Neural cell (in vitro differentiated cells): ENCODE results near the gene NKAIN4. TPM values are rescaled to one million over a fixed set of nuclear protein-coding genes. Genes with fewer than 3 reads are reported as not detected.

ENCODE experiments used
- H2AFZ ChIP-seq: fragments of 200-600, 300-800 bp; sonication (generic), shearing (Covaris generic); 2 replicates; pipeline ENCODE4 v1.6.0; 2014; ENCODE audit warnings: low read depth, mild to moderate bottlenecking, antibody characterized with exemption, low read length, moderate library complexity
- H3F3A ChIP-seq: fragments of 200-600 bp; shearing (Covaris generic); 2 replicates; pipeline ENCODE4 v1.6.1; 2016; ENCODE audit warnings: mild to moderate bottlenecking, moderate library complexity, mixed read lengths, antibody characterized with exemption, low read length; ENCODE audit not compliant: insufficient read depth, poor library complexity, severe bottlenecking
- H3K27ac ChIP-seq: fragments of 200-600, 300-800 bp; sonication (generic), shearing (Covaris generic); 2 replicates; pipeline ENCODE4 v1.5.1; 2014; ENCODE audit warnings: mild to moderate bottlenecking, low read length, moderate library complexity
- H3K27me3 ChIP-seq: fragments of 300-800, 200-600 bp; sonication (generic), shearing (Covaris generic); 2 replicates; pipeline ENCODE4 v1.6.0; 2014; ENCODE audit warnings: mild to moderate bottlenecking, low read depth, low read length, moderate library complexity; ENCODE audit not compliant: insufficient read depth
- H3K36me3 ChIP-seq: fragments of 300-800, 200-600 bp; sonication (generic), shearing (Covaris generic); 2 replicates; pipeline ENCODE4 v1.5.1; 2014; ENCODE audit warnings: mild to moderate bottlenecking, antibody characterized with exemption, low read length, moderate library complexity; ENCODE audit not compliant: insufficient read depth
- H3K4me2 ChIP-seq: fragments of 300-800, 200-600 bp; sonication (generic), shearing (Covaris generic); 2 replicates; pipeline ENCODE4 v1.6.0; 2014; ENCODE audit warnings: mild to moderate bottlenecking, low read length
- H3K4me3 ChIP-seq: fragments of 300-800, 200-600 bp; sonication (generic), shearing (Covaris generic); 2 replicates; pipeline ENCODE4 v1.5.1; 2014; ENCODE audit warnings: mild to moderate bottlenecking, low read length, moderate library complexity
- H3K79me2 ChIP-seq: fragments of 200-600 bp; shearing (Covaris generic); replicated peaks from 2 replicates; pipeline ENCODE4 v1.6.0; 2014; ENCODE audit warnings: mild to moderate bottlenecking, low read length, moderate library complexity; ENCODE audit not compliant: insufficient read depth
- H3K9ac ChIP-seq: fragments of 300-800, 200-600 bp; sonication (generic), shearing (Covaris generic); 2 replicates; pipeline ENCODE4 v1.6.1; 2016; ENCODE audit warnings: mild to moderate bottlenecking, low read length, mixed read lengths
- H3K9me2 ChIP-seq: fragments of 200-600 bp; shearing (Covaris generic); 2 replicates; pipeline ENCODE4 v1.6.1; 2016; ENCODE audit warnings: mild to moderate bottlenecking, low read length, mixed read lengths; ENCODE audit not compliant: insufficient read depth
- H3K9me3 ChIP-seq: fragments of 200-600, 300-800 bp; sonication (generic), shearing (Covaris generic); 2 replicates; pipeline ENCODE4 v1.6.1; 2016; ENCODE audit warnings: mild to moderate bottlenecking, mixed run types, low read length, moderate library complexity, mixed read lengths
- H4K20me1 ChIP-seq: fragments of 200-600 bp; shearing (Covaris generic); 2 replicates; pipeline ENCODE4 v1.6.1; 2016; ENCODE audit warnings: mild to moderate bottlenecking, mixed run types; ENCODE audit not compliant: insufficient read depth
- CTCF ChIP-seq: fragments of 450-650 bp; IDR thresholded peaks from 2 replicates; pipeline ENCODE4 v1.5.1; 2014; ENCODE audit warnings: antibody characterized with exemption, mild to moderate bottlenecking, moderate library complexity; ENCODE audit not compliant: poor library complexity, severe bottlenecking
- EP300 ChIP-seq: fragments of 450-650 bp; conservative IDR thresholded peaks from 2 replicates; pipeline ENCODE4 v1.6.1; 2014; ENCODE audit warnings: antibody characterized with exemption, mild to moderate bottlenecking, moderate library complexity; ENCODE audit not compliant: poor library complexity, severe bottlenecking
- EZH2 ChIP-seq: fragments of 200-600, 300-800 bp; shearing (Covaris generic), sonication (generic); IDR thresholded peaks from 2 replicates; pipeline ENCODE4 v1.6.1; 2014; ENCODE audit warnings: antibody characterized with exemption, low read length, borderline replicate concordance, mild to moderate bottlenecking; ENCODE audit not compliant: insufficient read depth, poor library complexity, severe bottlenecking
- MXI1 ChIP-seq: fragments of 450-650 bp; conservative IDR thresholded peaks from 2 replicates; pipeline ENCODE4 v1.6.1; 2014; ENCODE audit warnings: antibody characterized with exemption, mild to moderate bottlenecking; ENCODE audit not compliant: poor library complexity, severe bottlenecking
- POLR2AphosphoS5 ChIP-seq: IDR thresholded peaks from 2 replicates; pipeline ENCODE4 v1.6.1; 2012
- RAD21 ChIP-seq: fragments of 450-650 bp; conservative IDR thresholded peaks from 2 replicates; pipeline ENCODE4 v1.6.1; 2014; ENCODE audit warnings: antibody characterized with exemption, mild to moderate bottlenecking, moderate library complexity
- REST ChIP-seq: IDR thresholded peaks from 2 replicates; pipeline ENCODE4 v1.6.1; 2012; ENCODE audit warnings: borderline replicate concordance
- SMC3 ChIP-seq: fragments of 450-650 bp; conservative IDR thresholded peaks from 2 replicates; pipeline ENCODE4 v1.6.1; 2014; ENCODE audit warnings: antibody characterized with exemption, mild to moderate bottlenecking, moderate library complexity; ENCODE audit not compliant: poor library complexity
- TAF1 ChIP-seq: IDR thresholded peaks from 2 replicates; pipeline ENCODE4 v1.6.1; 2012; ENCODE audit warnings: low read depth
- polyA plus RNA-seq: library from polyadenylated mRNA; depleted of rRNA; stranded (reverse); fragments of >200 nt; gene quantifications from 2 replicates; pipeline ENCODE4 v1.2.3, GENCODE V29; 2014

Gene NKAIN4
- polyA plus RNA-seq, 1 donor from 2014 or later = 11.2 TPM

- no peak overlapping the region for H3K9ac ChIP-seq
- TF ChIP-seq CTCF (no peak), TAF1 (no peak), POLR2AphosphoS5 (no peak), MXI1 (no peak), RAD21 (no peak), EP300 (no peak), EZH2 (no peak), REST (no peak)
- H3K4me2 ChIP-seq = no peak overlapping the region
Measured at GRCh38 chr20:63232235-63233060, 21.8 kb downstream of the NKAIN4 start.

GRCh38 chr20:63230800-63231268 is 23.4 kb downstream of the NKAIN4 start:
- H4K20me1 ChIP-seq = no peaks in the 10 kb centered on the region
- H3K27ac ChIP-seq = no peak overlapping the region
- H3K9me2 ChIP-seq = no peaks in the 10 kb centered on the region
- no peak overlapping the region for H3K4me2 ChIP-seq
- no peaks in the 10 kb centered on the region for H3K27me3 ChIP-seq
- no peak overlapping the region for H2AFZ ChIP-seq
- H3F3A ChIP-seq = no peaks in the 10 kb centered on the region
- no peaks in the 10 kb centered on the region for H3K36me3 ChIP-seq
- TF ChIP-seq EP300 (no peak), POLR2AphosphoS5 (no peak), RAD21 (peak; percentile 41), SMC3 (peak; percentile 47), CTCF (peak; percentile 60)
- no peaks in the 10 kb centered on the region for H3K79me2 ChIP-seq
- H3K9me3 ChIP-seq = no peaks in the 10 kb centered on the region
- H3K9ac ChIP-seq = no peak overlapping the region
- H3K4me3 ChIP-seq = no peak overlapping the region

More at GRCh38 chr20:63232235-63233060, 21.8 kb downstream of the NKAIN4 start:
- H3K9me3 ChIP-seq = no peaks in the 10 kb centered on the region
- no peaks in the 10 kb centered on the region for H3F3A ChIP-seq
- no peaks in the 10 kb centered on the region for H3K9me2 ChIP-seq
- H3K4me3 ChIP-seq = no peak overlapping the region
- H3K27me3 ChIP-seq = no peaks in the 10 kb centered on the region
- H2AFZ ChIP-seq = no peak overlapping the region
- no peak overlapping the region for H3K27ac ChIP-seq
- H4K20me1 ChIP-seq = no peaks in the 10 kb centered on the region
- H3K79me2 ChIP-seq = no peaks in the 10 kb centered on the region
- no peaks in the 10 kb centered on the region for H3K36me3 ChIP-seq
